Panc1 (cell line): ENCODE results near the gene TSNAXIP1.

Experiments
- POLR2AphosphoS5 ChIP-seq: IDR thresholded peaks from 2 replicates; pipeline ENCODE4 v1.6.1; 2012; ENCODE audit warnings: mild to moderate bottlenecking, low read depth, low read length, moderate library complexity
- SIN3A ChIP-seq: IDR thresholded peaks from 2 replicates; pipeline ENCODE4 v1.6.1; 2012; ENCODE audit warnings: low read depth, mild to moderate bottlenecking, low read length, moderate library complexity, borderline replicate concordance; ENCODE audit not compliant: insufficient read depth
- TCF7L2 ChIP-seq: IDR thresholded peaks from 2 replicates; pipeline ENCODE4 v1.6.1; 2011; ENCODE audit warnings: mild to moderate bottlenecking, low read depth, low read length, inconsistent platforms
- TF ChIP-seq, protein P1 (sequence below): fragments of 450-650 bp; IDR thresholded peaks from 2 replicates; pipeline ENCODE4 v1.5.1; 2017; ENCODE audit warnings: mild to moderate bottlenecking
- TF ChIP-seq, protein P2 (sequence below), 2 experiments: IDR thresholded peaks; 2 replicates each; pipeline ENCODE4 v1.6.1; 2011 to 2012; ENCODE audit warnings: low read depth in 2 of 2, control low read depth in 1 of 2, low read length in 1 of 2, mild to moderate bottlenecking in 1 of 2, moderate library complexity in 1 of 2; ENCODE audit not compliant: insufficient read depth in 1 of 2

DNA sequence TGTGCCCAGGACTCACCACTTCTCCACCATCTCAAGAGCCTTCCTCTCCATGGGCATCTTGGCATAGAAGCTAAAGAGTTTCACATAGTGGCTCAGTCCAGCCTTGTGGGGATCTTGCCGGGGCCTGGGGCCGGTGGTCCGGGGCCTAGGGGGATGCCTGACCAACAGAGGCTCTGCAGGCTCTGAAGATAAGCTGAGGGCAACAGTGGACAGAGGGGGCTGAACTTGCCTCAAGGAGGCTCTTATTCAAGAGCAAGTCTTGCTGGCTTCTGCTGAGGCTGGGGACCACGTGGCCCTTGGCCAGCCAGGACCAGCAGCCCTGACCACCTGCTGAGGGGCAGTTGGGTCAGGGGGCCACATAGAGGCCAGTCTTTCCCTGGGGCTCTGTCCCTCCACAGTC lies 22.0 kb downstream of the TSNAXIP1 start:
- TF ChIP-seq, protein P1, sequence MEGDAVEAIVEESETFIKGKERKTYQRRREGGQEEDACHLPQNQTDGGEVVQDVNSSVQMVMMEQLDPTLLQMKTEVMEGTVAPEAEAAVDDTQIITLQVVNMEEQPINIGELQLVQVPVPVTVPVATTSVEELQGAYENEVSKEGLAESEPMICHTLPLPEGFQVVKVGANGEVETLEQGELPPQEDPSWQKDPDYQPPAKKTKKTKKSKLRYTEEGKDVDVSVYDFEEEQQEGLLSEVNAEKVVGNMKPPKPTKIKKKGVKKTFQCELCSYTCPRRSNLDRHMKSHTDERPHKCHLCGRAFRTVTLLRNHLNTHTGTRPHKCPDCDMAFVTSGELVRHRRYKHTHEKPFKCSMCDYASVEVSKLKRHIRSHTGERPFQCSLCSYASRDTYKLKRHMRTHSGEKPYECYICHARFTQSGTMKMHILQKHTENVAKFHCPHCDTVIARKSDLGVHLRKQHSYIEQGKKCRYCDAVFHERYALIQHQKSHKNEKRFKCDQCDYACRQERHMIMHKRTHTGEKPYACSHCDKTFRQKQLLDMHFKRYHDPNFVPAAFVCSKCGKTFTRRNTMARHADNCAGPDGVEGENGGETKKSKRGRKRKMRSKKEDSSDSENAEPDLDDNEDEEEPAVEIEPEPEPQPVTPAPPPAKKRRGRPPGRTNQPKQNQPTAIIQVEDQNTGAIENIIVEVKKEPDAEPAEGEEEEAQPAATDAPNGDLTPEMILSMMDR: no peak
- TF ChIP-seq, protein P2, sequence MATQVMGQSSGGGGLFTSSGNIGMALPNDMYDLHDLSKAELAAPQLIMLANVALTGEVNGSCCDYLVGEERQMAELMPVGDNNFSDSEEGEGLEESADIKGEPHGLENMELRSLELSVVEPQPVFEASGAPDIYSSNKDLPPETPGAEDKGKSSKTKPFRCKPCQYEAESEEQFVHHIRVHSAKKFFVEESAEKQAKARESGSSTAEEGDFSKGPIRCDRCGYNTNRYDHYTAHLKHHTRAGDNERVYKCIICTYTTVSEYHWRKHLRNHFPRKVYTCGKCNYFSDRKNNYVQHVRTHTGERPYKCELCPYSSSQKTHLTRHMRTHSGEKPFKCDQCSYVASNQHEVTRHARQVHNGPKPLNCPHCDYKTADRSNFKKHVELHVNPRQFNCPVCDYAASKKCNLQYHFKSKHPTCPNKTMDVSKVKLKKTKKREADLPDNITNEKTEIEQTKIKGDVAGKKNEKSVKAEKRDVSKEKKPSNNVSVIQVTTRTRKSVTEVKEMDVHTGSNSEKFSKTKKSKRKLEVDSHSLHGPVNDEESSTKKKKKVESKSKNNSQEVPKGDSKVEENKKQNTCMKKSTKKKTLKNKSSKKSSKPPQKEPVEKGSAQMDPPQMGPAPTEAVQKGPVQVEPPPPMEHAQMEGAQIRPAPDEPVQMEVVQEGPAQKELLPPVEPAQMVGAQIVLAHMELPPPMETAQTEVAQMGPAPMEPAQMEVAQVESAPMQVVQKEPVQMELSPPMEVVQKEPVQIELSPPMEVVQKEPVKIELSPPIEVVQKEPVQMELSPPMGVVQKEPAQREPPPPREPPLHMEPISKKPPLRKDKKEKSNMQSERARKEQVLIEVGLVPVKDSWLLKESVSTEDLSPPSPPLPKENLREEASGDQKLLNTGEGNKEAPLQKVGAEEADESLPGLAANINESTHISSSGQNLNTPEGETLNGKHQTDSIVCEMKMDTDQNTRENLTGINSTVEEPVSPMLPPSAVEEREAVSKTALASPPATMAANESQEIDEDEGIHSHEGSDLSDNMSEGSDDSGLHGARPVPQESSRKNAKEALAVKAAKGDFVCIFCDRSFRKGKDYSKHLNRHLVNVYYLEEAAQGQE (IDR thresholded peaks at IDR 0.05; ENCODE audit: insufficient read depth in 1 of 2, low read depth in 2 of 2, low read length in 1 of 2): no peak
- TF ChIP-seq POLR2AphosphoS5 (no peak), TCF7L2 (no peak), SIN3A (no peak)
